Middle frontal gyrus (tissue), 1 donor: Measurements from ENCODE around the gene PRAMEF1.
"Not testable (repeated sequence)": the region's sequence is repeated elsewhere in the genome, so short reads cannot be mapped to it uniquely, and the experiment has no call there.

ENCODE experiments used
- DNase-seq: peaks from one replicate; pipeline ENCODE4 v3.0.0-alpha.2; 2015; ENCODE audit warnings: low spot score; ENCODE audit errors: extremely low spot score

The PRAMEF1 gene

GRCh38 chr1:12775443-12775842 lies 15.8 kb upstream of the PRAMEF1 start:
- DNase-seq, result no peak

GRCh38 chr1:12776801-12777557 lies 14.2 kb upstream of the PRAMEF1 start:
- no peak for DNase-seq

- no peak for DNase-seq
Measured at GRCh38 chr1:12778061-12778460, 13.1 kb upstream of the PRAMEF1 start.

- no peak for DNase-seq
Measured at GRCh38 chr1:12778907-12779306, 12.3 kb upstream of the PRAMEF1 start.

- not testable (repeated sequence) for DNase-seq
Measured at GRCh38 chr1:12781488-12781887, 9.7 kb upstream of the PRAMEF1 start.

- not testable (repeated sequence) for DNase-seq
Measured at GRCh38 chr1:12783783-12784182, 7.4 kb upstream of the PRAMEF1 start.

GRCh38 chr1:12784729-12785128 lies 6.5 kb upstream of the PRAMEF1 start:
- not testable (repeated sequence) for DNase-seq

- DNase-seq, result no peak
Measured at GRCh38 chr1:12798911-12799310, 7.7 kb downstream of the PRAMEF1 start.

GRCh38 chr1:12799730-12800129 lies 8.5 kb downstream of the PRAMEF1 start:
- DNase-seq, result no peak

- DNase-seq, result no peak
Measured at GRCh38 chr1:12809933-12810332, 18.7 kb downstream of the PRAMEF1 start.

- DNase-seq, result peak; percentile 5
Measured at GRCh38 chr1:12810691-12811408, 19.7 kb downstream of the PRAMEF1 start.

GRCh38 chr1:12811409-12811784 lies 20.2 kb downstream of the PRAMEF1 start:
- no peak for DNase-seq

- not testable (repeated sequence) for DNase-seq
Measured at GRCh38 chr1:12819061-12819460, 27.9 kb downstream of the PRAMEF1 start.

GRCh38 chr1:12831310-12831709 lies 40.1 kb downstream of the PRAMEF1 start, which contains the start of gene PRAMEF11:
PRAMEF11 (minus strand) TSS chr1:12831410; CDS start chr1:12828789, 2,621 bp downstream.
- not testable (repeated sequence) for DNase-seq

GRCh38 chr1:12833251-12833650 lies 42.1 kb downstream of the PRAMEF1 start:
- DNase-seq, result not testable (repeated sequence)
